ENCODE results near the gene MAPT. TPM values are rescaled to one million over a fixed set of nuclear protein-coding genes. Genes with fewer than 3 reads are reported as not detected.

Gene MAPT
- total RNA-seq, 2 experiments from 2014 or later = 0.34 to 0.46 TPM

GRCh38 chr17:46028981-46029565, 134.7 kb downstream of the MAPT start:
- POLR2A ChIA-PET = no interaction called here

GRCh38 chr17:46029627-46030026, 135.3 kb downstream of the MAPT start:
- POLR2A ChIA-PET = no interaction called here
- CTCF ChIA-PET = interaction anchor here (0.6 kb wide), 1 partner anchor 914 kb away, joined by 3 read pairs; no protein-coding TSS in a partner anchor

More at GRCh38 chr17:46028981-46029565, 134.7 kb downstream of the MAPT start:
- CTCF ChIA-PET = no interaction called here

- POLR2A ChIA-PET = no interaction called here
- CTCF ChIA-PET = no interaction called here
Observed at GRCh38 chr17:46030752-46031151, 136.4 kb downstream of the MAPT start.

DNA sequence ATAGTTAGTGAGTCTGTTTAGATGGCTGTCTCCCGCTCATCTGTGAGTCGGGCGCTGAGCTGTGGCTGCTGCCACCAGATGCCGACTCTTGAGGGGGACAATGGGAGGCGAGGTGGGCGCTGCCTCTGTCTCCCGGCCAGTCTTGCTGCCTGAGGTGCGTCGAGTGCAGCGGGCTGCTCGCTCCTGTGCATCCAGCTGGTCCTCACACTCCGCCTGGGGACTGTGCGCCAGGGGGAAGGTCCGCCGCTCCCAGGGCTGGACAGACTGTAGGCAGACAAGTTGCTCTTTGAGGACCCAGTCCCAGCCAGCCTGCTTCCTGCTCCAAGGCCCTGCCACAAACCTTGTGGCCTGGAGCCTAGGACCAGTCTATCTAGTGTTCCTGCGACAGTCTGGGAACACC, 137.1 kb downstream of the MAPT start:
- ChIA-PET CTCF (no interaction called here), POLR2A (no interaction called here)

DNA sequence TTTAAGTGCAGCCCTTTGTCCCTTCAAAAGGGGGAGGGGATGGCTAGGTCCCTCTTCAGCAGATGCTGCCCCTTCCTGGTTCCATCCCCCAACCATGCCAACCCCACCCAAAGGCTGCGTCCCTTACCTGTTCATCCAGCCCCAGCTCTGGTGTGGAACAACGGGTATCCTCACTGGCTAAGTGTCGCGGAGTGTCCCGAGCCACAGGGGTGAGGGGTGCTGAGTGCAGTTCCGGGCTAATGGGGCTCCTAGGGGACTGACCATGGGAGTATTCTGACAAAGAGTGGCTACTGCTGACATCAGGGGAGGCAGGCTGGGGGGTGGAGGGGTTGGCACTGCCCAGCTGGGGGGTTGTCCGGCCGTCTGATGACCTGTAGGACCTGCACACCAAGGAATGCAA, 137.6 kb downstream of the MAPT start:
- ChIA-PET CTCF (no interaction called here), POLR2A (no interaction called here)

- ChIA-PET CTCF (interaction anchor here (0.6 to 2.1 kb wide), 3 partner anchors 11 to 154 kb away, joined by 3 to 7 read pairs (median 4); no protein-coding TSS in a partner anchor), POLR2A (no interaction called here)
Observed at GRCh38 chr17:46032909-46033308, 138.6 kb downstream of the MAPT start.

DNA sequence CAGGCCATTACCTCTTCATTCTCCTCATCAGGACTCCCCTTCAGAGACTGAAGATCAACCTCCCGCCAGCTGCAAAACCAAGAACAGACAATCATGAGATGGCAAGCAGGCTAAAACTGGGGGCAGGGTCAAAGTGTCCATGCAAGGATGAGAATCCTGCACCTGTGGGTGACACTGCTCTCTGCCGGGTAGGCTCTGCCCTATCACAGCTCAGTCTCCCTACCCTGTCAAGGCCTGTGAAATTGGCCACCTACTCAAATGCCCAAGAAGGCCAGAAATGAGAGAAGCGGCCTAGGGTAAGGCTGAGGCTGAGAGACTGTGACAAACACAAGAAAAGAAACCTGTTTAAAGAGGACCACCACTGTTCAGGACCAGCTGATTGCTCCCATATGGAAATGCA, 139.0 kb downstream of the MAPT start:
- ChIA-PET CTCF (interaction anchor here (1.3 to 2.1 kb wide), 3 partner anchors 11 to 154 kb away, joined by 3 to 7 read pairs (median 4); no protein-coding TSS in a partner anchor), POLR2A (no interaction called here)

DNA sequence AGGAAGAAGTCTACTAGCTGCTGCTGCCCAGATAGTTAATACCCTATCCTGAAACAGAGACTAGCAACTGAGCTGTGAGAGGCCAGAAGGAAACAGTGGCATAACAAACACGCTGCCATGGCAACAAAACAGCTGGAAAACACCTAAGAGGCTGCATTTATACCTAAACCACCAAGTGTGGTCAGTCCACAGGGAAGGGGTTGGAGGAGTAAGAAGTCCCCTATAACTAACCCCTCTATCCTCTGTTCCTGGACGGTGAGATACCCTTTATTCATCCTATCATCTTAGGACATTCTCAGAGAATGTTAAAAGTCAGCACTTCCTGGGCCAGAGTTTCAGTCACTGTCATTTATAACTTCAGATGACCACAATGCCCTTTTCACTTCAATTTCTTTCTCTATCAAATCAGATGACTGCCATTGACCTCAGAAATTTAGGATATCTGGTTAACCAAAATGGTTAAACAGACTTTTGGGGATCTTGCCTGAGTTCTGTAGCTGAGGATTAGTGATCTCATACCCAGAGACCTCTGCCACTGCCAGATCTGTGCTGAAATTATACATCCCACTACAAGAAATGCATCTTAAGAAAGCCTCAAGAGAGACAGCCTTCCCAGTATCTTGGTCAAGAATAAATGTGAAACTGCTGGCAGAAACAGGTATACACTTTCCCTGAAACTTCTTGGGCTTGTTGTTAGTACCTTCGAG, 140.9 kb downstream of the MAPT start:
- POLR2A ChIA-PET = interaction anchor here (0.6 kb wide), 1 partner anchor 108 kb away, joined by 4 read pairs; no protein-coding TSS in a partner anchor
- CTCF ChIA-PET = interaction anchor here (0.6 to 1.2 kb wide), 3 partner anchors 8 to 151 kb away, joined by 3 to 4 read pairs (median 3); no protein-coding TSS in a partner anchor

- ChIA-PET CTCF (interaction anchor here (1.2 kb wide), 1 partner anchor 150 kb away, joined by 4 read pairs; no protein-coding TSS in a partner anchor), POLR2A (no interaction called here)
Observed at GRCh38 chr17:46036491-46036890, 142.1 kb downstream of the MAPT start.

DNA sequence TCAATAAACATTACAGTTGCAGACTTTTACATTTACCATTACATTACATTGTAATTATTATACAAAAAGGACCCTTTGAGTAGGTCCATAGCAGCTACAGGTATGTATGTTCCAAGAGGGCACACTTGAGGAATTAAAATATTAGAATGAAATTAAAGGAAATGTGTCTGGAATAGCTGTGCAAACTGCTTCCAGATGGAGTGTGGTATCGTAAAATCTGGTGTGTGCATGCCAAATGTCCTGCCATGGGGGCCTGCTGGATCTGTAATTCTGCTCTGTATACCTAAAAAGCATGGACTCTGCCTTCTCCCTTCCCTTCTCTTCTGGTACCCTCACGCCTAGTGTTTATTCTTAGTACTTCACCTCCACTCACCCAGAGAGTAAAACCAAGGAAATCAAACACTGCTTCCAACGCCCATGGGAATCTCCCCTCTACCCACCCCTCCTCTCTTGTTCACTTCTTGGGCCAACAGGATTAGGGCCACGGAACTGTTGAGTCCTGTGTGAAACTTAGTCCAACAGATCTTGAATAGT, 143.4 kb downstream of the MAPT start:
- ChIA-PET CTCF (interaction anchor here (1.5 kb wide), 1 partner anchor 155 kb away, joined by 5 read pairs; the partner anchor contains the start of gene KANSL1), POLR2A (no interaction called here)

- ChIA-PET POLR2A (no interaction called here), CTCF (interaction anchor here (1.5 kb wide), 1 partner anchor 155 kb away, joined by 5 read pairs; the partner anchor contains the start of gene KANSL1)
Observed at GRCh38 chr17:46038414-46038813, 144.1 kb downstream of the MAPT start.

GRCh38 chr17:46038937-46039336, 144.6 kb downstream of the MAPT start:
- ChIA-PET CTCF (interaction anchor here (1.5 kb wide), 1 partner anchor 154 kb away, joined by 5 read pairs; the partner anchor contains the start of gene KANSL1), POLR2A (no interaction called here)

DNA sequence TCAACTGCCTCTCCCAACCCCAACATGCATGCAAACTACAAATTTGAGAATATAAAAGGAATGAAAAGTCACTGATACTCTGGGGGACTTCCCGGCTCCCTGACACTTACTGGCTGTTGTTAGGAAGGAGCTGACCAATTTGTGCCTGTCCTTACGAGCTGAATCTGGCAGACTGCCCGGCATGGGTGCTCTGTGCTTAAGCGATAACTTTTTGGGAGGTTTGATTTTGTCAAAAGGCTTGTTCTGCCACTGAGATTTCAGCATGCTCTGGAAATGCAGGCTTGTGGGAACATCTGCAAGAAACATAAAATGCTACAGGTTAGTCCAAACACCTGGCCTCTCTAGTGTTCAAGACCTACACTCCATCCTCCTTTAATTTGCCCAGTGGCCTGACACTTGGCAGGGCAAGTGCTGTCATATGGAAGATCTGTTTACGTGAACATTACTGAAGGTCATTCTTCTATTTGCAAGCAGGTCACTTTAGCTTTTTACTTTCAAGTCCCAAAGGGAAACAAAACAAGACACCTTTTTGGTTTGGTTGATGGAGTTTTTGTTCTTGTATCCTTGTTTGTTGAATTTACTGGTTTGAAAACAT, 145.3 kb downstream of the MAPT start:
- POLR2A ChIA-PET = no interaction called here

GRCh38 chr17:46042246-46042645, 147.9 kb downstream of the MAPT start:
- CTCF ChIA-PET = interaction anchor here (2.8 kb wide), 1 partner anchor 170 kb away, joined by 19 read pairs; no protein-coding TSS in a partner anchor
- POLR2A ChIA-PET = no interaction called here

More for the DNA sequence above, 145.3 kb downstream of the MAPT start:
- CTCF ChIA-PET = no interaction called here

GRCh38 chr17:46042925-46043324, 148.6 kb downstream of the MAPT start:
- CTCF ChIA-PET = interaction anchor here (0.6 to 2.8 kb wide), 2 partner anchors 169 to 917 kb away, joined by 3 to 19 read pairs; no protein-coding TSS in a partner anchor
- POLR2A ChIA-PET = interaction anchor here (0.6 kb wide), 2 partner anchors 33 to 224 kb away, joined by 3 to 4 read pairs; no protein-coding TSS in a partner anchor

- ChIA-PET POLR2A (interaction anchor here (0.6 to 1.0 kb wide), 3 partner anchors 32 to 196 kb away, joined by 3 read pairs; no protein-coding TSS in a partner anchor), CTCF (interaction anchor here (0.7 to 2.8 kb wide), 10 partner anchors 8 to 169 kb away, joined by 3 to 19 read pairs (median 4); partner anchors contain the start of gene KANSL1)
Observed at GRCh38 chr17:46043606-46044005, 149.3 kb downstream of the MAPT start.

GRCh38 chr17:46044286-46044928, 150.1 kb downstream of the MAPT start:
- POLR2A ChIA-PET = interaction anchor here (0.6 to 1.0 kb wide), 2 partner anchors 149 to 195 kb away, joined by 3 read pairs; no protein-coding TSS in a partner anchor
- CTCF ChIA-PET = interaction anchor here (0.5 to 2.8 kb wide), 15 partner anchors 8 to 172 kb away, joined by 3 to 19 read pairs (median 3); partner anchors contain the start of gene KANSL1

DNA sequence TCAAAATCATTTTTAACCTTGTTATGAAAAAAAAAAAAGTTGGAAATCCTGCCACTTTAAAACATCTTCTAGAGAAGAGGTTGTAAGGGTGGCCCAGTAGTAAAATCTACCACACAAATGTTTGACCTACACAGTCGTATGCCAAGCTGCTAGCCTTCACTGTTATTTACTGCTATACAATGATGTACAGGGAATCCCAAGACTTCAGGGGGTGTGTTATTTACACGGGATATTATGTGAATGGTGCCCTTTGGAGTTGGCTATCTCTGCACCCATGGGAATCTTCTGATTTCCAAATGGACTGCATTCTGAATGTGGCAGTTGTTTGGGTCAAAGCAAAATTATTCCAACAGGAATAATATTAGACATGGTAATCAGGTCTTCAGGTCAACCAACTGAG, 150.6 kb downstream of the MAPT start:
- CTCF ChIA-PET = interaction anchor here (0.6 to 2.8 kb wide), 11 partner anchors 11 to 182 kb away, joined by 3 to 19 read pairs (median 4); partner anchors contain the start of gene KANSL1
- POLR2A ChIA-PET = no interaction called here

DNA sequence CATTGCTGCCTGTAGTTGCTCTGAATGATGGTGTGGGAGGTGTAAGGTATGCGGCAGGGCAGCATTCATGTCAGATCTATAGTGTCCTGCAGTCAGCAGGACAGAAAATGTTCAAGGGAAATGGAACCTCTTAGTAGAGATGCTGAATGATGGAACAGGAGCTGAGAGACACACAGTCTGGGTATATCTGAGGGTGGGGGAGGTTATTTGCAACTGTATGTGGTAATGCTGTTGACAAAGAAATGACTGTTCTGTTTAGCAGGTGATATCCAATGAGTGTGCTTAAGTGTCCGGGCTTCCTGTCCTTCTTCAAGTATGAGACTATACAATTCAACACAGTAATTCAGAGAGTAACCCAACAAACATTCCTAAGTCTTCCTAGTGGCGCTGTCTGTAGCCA, 151.3 kb downstream of the MAPT start:
- POLR2A ChIA-PET = no interaction called here
- CTCF ChIA-PET = interaction anchor here (1.0 to 1.2 kb wide), 2 partner anchors 12 to 92 kb away, joined by 3 read pairs; no protein-coding TSS in a partner anchor

Measured in activated CD8-positive, alpha-beta memory T cell treated with anti-CD3 and anti-CD28 coated beads for 36 hours (primary cell).